CD4-positive, alpha-beta T cell (primary cell): ENCODE measurements around the gene LVRN. TPM values are rescaled to one million over a fixed set of nuclear protein-coding genes. Genes with fewer than 3 reads are reported as not detected.

Experiments
- ATAC-seq: fragments of 200-7000 bp; cut with Tn5 transposase; one replicate; pipeline ENCODE4 v1.10.0; 2022; ENCODE audit warnings: mild to moderate bottlenecking; ENCODE audit not compliant: poor library complexity
- CTCF ChIA-PET: fragments of 350-600 bp; sonication (Branson Sonifier 250); formaldehyde crosslinking; loops from one replicate; lab custom pipeline; 2021; ENCODE audit warnings: antibody characterized with exemption, inconsistent platforms; lab: Charles Lee
- POLR2A ChIA-PET: fragments of 350-600 bp; sonication (Branson Sonifier 250); formaldehyde crosslinking; loops from one replicate; lab custom pipeline; 2021; ENCODE audit warnings: antibody characterized with exemption, inconsistent platforms; lab: Charles Lee
- DNase-seq, 14 experiments: peaks; one replicate each; pipeline ENCODE4 v3.0.0-alpha.2; 2013 to 2020; ENCODE audit warnings: mixed read lengths in 2 of 14
- H3K27ac ChIP-seq, 2 donors: one replicate each; pipeline versions ENCODE4 v1.5.1 to v1.7.0; 2013; ENCODE audit warnings: low read length in 2 of 2, low read depth in 1 of 2, mild to moderate bottlenecking in 1 of 2
- H3K27me3 ChIP-seq, 2 experiments: 1 replicate in 1 of 2; 2 replicates in 1 of 2; pipeline versions ENCODE4 v1.6.1 to v1.7.0; 2013; ENCODE audit warnings: low read length in 2 of 2, control low read depth in 1 of 2, mild to moderate bottlenecking in 1 of 2, moderate library complexity in 1 of 2; ENCODE audit not compliant: insufficient read depth in 2 of 2, control insufficient read depth in 1 of 2
- H3K36me3 ChIP-seq: one replicate; pipeline ENCODE4 v1.6.1; 2013; ENCODE audit warnings: low read length, control low read depth; ENCODE audit not compliant: insufficient read depth
- H3K4me1 ChIP-seq: one replicate; pipeline ENCODE4 v1.6.1; 2013; ENCODE audit warnings: low read length, control low read depth; ENCODE audit not compliant: insufficient read depth
- H3K4me3 ChIP-seq: one replicate; pipeline ENCODE4 v1.5.1; 2013; ENCODE audit warnings: mild to moderate bottlenecking, low read length, moderate library complexity
- H3K9me3 ChIP-seq, 2 experiments: 1 replicate in 1 of 2; 2 replicates in 1 of 2; pipeline versions ENCODE4 v1.6.1 to v1.7.0; 2013; ENCODE audit warnings: low read length in 2 of 2, mild to moderate bottlenecking in 2 of 2, control low read depth in 1 of 2, moderate library complexity in 1 of 2; ENCODE audit not compliant: control insufficient read depth in 1 of 2, insufficient read depth in 1 of 2
- H3K27ac Mint-ChIP-seq: one replicate; pipeline ENCODE4 v1.8.0; 2020; ENCODE audit warnings: mixed read lengths
- H3K27me3 Mint-ChIP-seq: one replicate; pipeline ENCODE4 v1.8.0; 2021; ENCODE audit warnings: mixed read lengths
- H3K36me3 Mint-ChIP-seq: one replicate; pipeline ENCODE4 v1.8.0; 2021; ENCODE audit warnings: low read depth, mixed read lengths
- H3K4me1 Mint-ChIP-seq: one replicate; pipeline ENCODE4 v1.8.0; 2021; ENCODE audit warnings: low read depth, mixed read lengths
- H3K4me3 Mint-ChIP-seq: one replicate; pipeline ENCODE4 v1.8.0; 2020; ENCODE audit warnings: mild to moderate bottlenecking, mixed read lengths
- H3K9me3 Mint-ChIP-seq: one replicate; pipeline ENCODE4 v1.8.0; 2020; ENCODE audit warnings: mixed read lengths
- intact Hi-C, 2 experiments: fragments of 100-400 bp; cut with DNase I in 1 of 2; cut with micrococcal nuclease in 1 of 2; formaldehyde crosslinking; loops; one replicate each; pipeline versions ENCODE4 v1.15.1 to v1.9.0; 2023 to 2025; cut with DNase I, micrococcal nuclease
- total RNA-seq, 174 experiments: library from RNA in 2 of 174; stranded (reverse) in 2 of 174; gene quantifications; one replicate each; pipeline ENCODE4 v1.2.3 and lab custom pipeline; 2021 to 2026
- TF ChIP-seq, protein P1 (sequence below): fragments of 200-600 bp; IDR thresholded peaks from one replicate; pipeline ENCODE4 v1.8.0; 2022; ENCODE audit warnings: antibody characterized with exemption, mild to moderate bottlenecking

The LVRN gene
- total RNA-seq, 2 experiments from 2014 or later, result 0.17 TPM; not detected in 1

GRCh38 chr5:116063950-116064349, 101.7 kb downstream of the LVRN start:
- no peaks in the 10 kb centered on the region for H3K36me3 ChIP-seq
- no peak overlapping the region for H3K27ac ChIP-seq
- H3K4me1 Mint-ChIP-seq, result no peaks in the 10 kb centered on the region
- POLR2A ChIA-PET, result no interaction called here
- CTCF ChIA-PET, result no interaction called here
- no peaks in the 10 kb centered on the region for H3K36me3 Mint-ChIP-seq
- H3K27me3 Mint-ChIP-seq, result peaks cover 28% of the 10 kb centered on the region
- TF ChIP-seq, protein P1, sequence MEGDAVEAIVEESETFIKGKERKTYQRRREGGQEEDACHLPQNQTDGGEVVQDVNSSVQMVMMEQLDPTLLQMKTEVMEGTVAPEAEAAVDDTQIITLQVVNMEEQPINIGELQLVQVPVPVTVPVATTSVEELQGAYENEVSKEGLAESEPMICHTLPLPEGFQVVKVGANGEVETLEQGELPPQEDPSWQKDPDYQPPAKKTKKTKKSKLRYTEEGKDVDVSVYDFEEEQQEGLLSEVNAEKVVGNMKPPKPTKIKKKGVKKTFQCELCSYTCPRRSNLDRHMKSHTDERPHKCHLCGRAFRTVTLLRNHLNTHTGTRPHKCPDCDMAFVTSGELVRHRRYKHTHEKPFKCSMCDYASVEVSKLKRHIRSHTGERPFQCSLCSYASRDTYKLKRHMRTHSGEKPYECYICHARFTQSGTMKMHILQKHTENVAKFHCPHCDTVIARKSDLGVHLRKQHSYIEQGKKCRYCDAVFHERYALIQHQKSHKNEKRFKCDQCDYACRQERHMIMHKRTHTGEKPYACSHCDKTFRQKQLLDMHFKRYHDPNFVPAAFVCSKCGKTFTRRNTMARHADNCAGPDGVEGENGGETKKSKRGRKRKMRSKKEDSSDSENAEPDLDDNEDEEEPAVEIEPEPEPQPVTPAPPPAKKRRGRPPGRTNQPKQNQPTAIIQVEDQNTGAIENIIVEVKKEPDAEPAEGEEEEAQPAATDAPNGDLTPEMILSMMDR, result no peak
- ATAC-seq, result no peak
- DNase-seq, result no peak
- H3K27ac Mint-ChIP-seq, result no peak overlapping the region
- intact Hi-C loops, result no loop called here
- no peaks in the 10 kb centered on the region for H3K9me3 ChIP-seq
- H3K4me3 Mint-ChIP-seq, result no peak overlapping the region
- H3K27me3 ChIP-seq, result peaks cover 0 to 16% of the 10 kb centered on the region in 2 experiments
- H3K4me1 ChIP-seq, result no peaks in the 10 kb centered on the region
- no peaks in the 10 kb centered on the region for H3K9me3 Mint-ChIP-seq
- H3K4me3 ChIP-seq, result no peak overlapping the region

DNA sequence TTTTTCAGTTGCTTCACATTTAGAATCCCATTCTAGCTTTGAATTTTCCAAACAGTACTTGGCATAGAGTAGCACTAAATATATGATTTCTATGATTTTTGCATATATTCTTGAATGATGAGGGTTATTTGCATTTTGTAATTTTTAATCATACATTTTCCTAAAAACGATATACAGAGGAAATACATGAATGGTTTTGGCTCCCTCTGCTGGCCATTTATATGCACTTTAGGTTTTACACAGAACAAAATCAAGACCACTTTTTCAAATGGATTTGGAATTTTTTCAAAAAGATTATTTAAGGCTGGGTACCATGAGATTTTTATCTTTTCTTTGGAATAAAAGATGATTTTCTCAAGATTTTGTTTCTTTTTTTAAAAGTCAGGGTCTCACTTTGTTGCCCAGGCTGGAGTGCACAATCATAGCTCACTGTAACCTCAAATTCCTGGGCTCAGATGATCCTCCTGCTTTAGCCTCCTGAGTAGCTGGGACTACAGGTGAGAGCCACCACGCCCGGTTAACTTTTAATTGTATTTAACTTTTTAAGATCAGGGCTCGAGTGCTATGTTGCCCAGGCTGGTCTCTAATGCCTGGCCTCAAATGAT, 105.9 kb downstream of the LVRN start:
- H3K36me3 ChIP-seq, result no peaks in the 10 kb centered on the region
- DNase-seq (peak in 5 of 14 experiments; percentile 6 to 78 (median 56)), ATAC-seq (peak; percentile 58)
- H3K9me3 Mint-ChIP-seq, result no peaks in the 10 kb centered on the region
- TF ChIP-seq, protein P1, result peak; percentile 74
- no peaks in the 10 kb centered on the region for H3K4me1 Mint-ChIP-seq
- CTCF ChIA-PET, result interaction anchor here (1.2 kb wide), 1 partner anchor 466 kb away, joined by 3 read pairs; the partner anchor contains the start of gene TICAM2
- H3K9me3 ChIP-seq, result no peaks in the 10 kb centered on the region
- H3K27me3 Mint-ChIP-seq, result peaks cover 30% of the 10 kb centered on the region
- no peak overlapping the region for H3K27ac ChIP-seq
- POLR2A ChIA-PET, result no interaction called here
- H3K4me1 ChIP-seq, result no peaks in the 10 kb centered on the region
- no peak overlapping the region for H3K27ac Mint-ChIP-seq
- intact Hi-C loops, result loop anchor here (1.0 to 5.0 kb wide), 3 partner anchors 434 to 759 kb away; no protein-coding TSS in a partner anchor
- H3K4me3 ChIP-seq, result no peak overlapping the region
- no peaks in the 10 kb centered on the region for H3K36me3 Mint-ChIP-seq
- H3K27me3 ChIP-seq, result peaks cover 0 to 17% of the 10 kb centered on the region in 2 experiments
- no peak overlapping the region for H3K4me3 Mint-ChIP-seq

- Mint-ChIP-seq H3K36me3 (no peaks in the 10 kb centered on the region), H3K9me3 (no peaks in the 10 kb centered on the region), H3K27ac (no peak overlapping the region), H3K4me3 (no peak overlapping the region), H3K27me3 (peaks cover 35% of the 10 kb centered on the region), H3K4me1 (no peaks in the 10 kb centered on the region)
- no peak overlapping the region for H3K4me3 ChIP-seq
- ChIA-PET POLR2A (no interaction called here), CTCF (no interaction called here)
- intact Hi-C loops, result no loop called here
- H3K27me3 ChIP-seq, result peaks cover 0 to 16% of the 10 kb centered on the region in 2 experiments
- no peaks in the 10 kb centered on the region for H3K36me3 ChIP-seq
- H3K9me3 ChIP-seq, result no peaks in the 10 kb centered on the region
- TF ChIP-seq, protein P1, result no peak
- no peak for ATAC-seq
- DNase-seq, result no peak
- no peak overlapping the region for H3K27ac ChIP-seq
- H3K4me1 ChIP-seq, result no peaks in the 10 kb centered on the region
These were observed 108.9 kb downstream of the LVRN start for GRCh38 chr5:116071211-116071610.
